ENCODE measurements around the gene FAM227B. TPM values are rescaled to one million over a fixed set of nuclear protein-coding genes. Genes with fewer than 3 reads are reported as not detected.

The FAM227B gene
- total RNA-seq, 4 donors from 2014 or later, result 3.3 to 9.2 (median 6.6) TPM

DNA sequence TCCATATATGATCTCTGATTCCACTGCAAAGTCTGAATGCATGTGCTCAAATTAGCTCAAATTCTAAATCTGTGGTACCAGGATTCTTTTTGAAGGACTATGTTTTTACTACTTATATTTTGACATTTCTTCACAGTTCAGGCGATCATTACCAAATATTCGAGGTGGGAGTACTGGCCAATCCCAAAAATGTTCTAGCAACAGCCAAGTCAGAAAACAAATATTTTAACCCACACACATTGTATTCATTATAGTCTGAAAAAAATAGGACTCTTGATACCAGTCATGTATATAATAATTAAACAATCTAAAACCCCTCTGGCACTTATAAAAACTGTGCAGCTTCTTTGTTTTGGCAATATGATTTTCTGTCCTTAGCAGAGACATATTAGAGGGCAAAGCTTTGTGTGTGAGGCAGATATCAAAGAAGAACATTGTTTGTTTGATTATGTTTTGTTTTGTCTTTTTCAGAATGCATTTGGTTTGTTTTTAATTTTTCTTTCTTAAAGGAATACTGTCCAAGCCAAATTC lies 160.1 kb downstream of the FAM227B start:
- peak overlapping the region in 2 of 4 donors; percentile 41 to 46 for H3K27ac ChIP-seq
- TF ChIP-seq POLR2AphosphoS5 (IDR thresholded peaks at IDR 0.05), result no peak
- TF ChIP-seq, protein P1, sequence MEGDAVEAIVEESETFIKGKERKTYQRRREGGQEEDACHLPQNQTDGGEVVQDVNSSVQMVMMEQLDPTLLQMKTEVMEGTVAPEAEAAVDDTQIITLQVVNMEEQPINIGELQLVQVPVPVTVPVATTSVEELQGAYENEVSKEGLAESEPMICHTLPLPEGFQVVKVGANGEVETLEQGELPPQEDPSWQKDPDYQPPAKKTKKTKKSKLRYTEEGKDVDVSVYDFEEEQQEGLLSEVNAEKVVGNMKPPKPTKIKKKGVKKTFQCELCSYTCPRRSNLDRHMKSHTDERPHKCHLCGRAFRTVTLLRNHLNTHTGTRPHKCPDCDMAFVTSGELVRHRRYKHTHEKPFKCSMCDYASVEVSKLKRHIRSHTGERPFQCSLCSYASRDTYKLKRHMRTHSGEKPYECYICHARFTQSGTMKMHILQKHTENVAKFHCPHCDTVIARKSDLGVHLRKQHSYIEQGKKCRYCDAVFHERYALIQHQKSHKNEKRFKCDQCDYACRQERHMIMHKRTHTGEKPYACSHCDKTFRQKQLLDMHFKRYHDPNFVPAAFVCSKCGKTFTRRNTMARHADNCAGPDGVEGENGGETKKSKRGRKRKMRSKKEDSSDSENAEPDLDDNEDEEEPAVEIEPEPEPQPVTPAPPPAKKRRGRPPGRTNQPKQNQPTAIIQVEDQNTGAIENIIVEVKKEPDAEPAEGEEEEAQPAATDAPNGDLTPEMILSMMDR (IDR thresholded peaks at IDR 0.05), result no peak
- TF ChIP-seq EP300 (IDR thresholded peaks at IDR 0.05; ENCODE audit: low read depth), result no peak
- H3K9me3 ChIP-seq, result no peaks in the 10 kb centered on the region
- in situ Hi-C loops (cut with MboI; ENCODE audit: low pct_ligation_motif_present in 1 of 4, low pct_unique_long_range_greater_than_20kb in 1 of 4, low sequenced_read_pairs in 3 of 4), result no loop called here
- H3K27me3 ChIP-seq, result no peaks in the 10 kb centered on the region
- peaks cover 0 to 29% (median 0%) of the 10 kb centered on the region in 4 donors for H3K4me1 ChIP-seq
- intact Hi-C loops (cut with DNase I; ENCODE audit: low total_unique reads), result no loop called here
- WGBS, 2 donors (ENCODE audit: low coverage in 1 of 2), result 76 to 77% methylated on average over 2 of the region's 2 CpGs
- no peak overlapping the region for H3K4me3 ChIP-seq
- no peak for DNase-seq
- no peaks in the 10 kb centered on the region for H3K36me3 ChIP-seq

DNA sequence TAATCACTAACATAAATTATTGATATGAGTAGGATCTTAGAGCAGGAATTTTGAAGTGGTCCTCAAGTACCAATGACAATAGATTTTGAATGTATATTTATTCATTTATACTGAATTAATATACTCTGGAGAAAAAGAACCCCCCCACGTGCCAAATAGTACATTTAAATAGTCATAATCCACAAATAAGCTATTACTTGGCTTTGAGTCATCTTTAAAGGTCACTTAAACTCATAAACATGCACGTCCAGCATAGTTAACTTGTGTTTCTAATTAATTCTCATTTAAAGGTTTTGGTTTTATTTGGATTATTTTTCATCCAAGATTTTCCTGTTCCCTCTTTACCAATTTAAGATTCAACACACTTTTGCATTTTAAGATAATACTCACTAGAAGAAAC lies 162.5 kb downstream of the FAM227B start:
- H3K4me1 ChIP-seq, result peaks cover 0 to 27% (median 0%) of the 10 kb centered on the region in 4 donors
- TF ChIP-seq POLR2A (IDR thresholded peaks at IDR 0.05) (no peak), EP300 (IDR thresholded peaks at IDR 0.05; ENCODE audit: low read depth) (no peak), POLR2AphosphoS5 (IDR thresholded peaks at IDR 0.05) (no peak)
- TF ChIP-seq, protein P1 (IDR thresholded peaks at IDR 0.05), result no peak
- in situ Hi-C loops (cut with MboI; ENCODE audit: low pct_ligation_motif_present in 1 of 4, low pct_unique_long_range_greater_than_20kb in 1 of 4, low sequenced_read_pairs in 3 of 4), result no loop called here
- intact Hi-C loops (cut with DNase I; ENCODE audit: low total_unique reads), result no loop called here
- DNase-seq, result no peak
- 18% methylated on average over 2 of the region's 2 CpGs for WGBS, 2 donors (ENCODE audit: low coverage in 1 of 2)
- H3K36me3 ChIP-seq, result no peaks in the 10 kb centered on the region
- no peaks in the 10 kb centered on the region for H3K27me3 ChIP-seq
- no peak overlapping the region for H3K4me3 ChIP-seq
- peak overlapping the region in 3 of 4 donors; percentile 24 to 46 (median 36) for H3K27ac ChIP-seq
- no peaks in the 10 kb centered on the region for H3K9me3 ChIP-seq

GRCh38 chr15:49456166-49456565 lies 164.5 kb downstream of the FAM227B start:
- intact Hi-C loops (cut with DNase I; ENCODE audit: low total_unique reads) (no loop called here), in situ Hi-C loops (cut with MboI; ENCODE audit: low pct_ligation_motif_present in 1 of 4, low pct_unique_long_range_greater_than_20kb in 1 of 4, low sequenced_read_pairs in 3 of 4) (no loop called here)
- Histone ChIP-seq H3K36me3 (no peaks in the 10 kb centered on the region), H3K4me1 (peaks cover 0 to 19% (median 0%) of the 10 kb centered on the region in 4 donors), H3K27me3 (no peaks in the 10 kb centered on the region), H3K27ac (peak overlapping the region in 2 of 4 donors; percentile 46), H3K4me3 (no peak overlapping the region), H3K9me3 (no peaks in the 10 kb centered on the region)
- TF ChIP-seq POLR2A (IDR thresholded peaks at IDR 0.05) (no peak), POLR2AphosphoS5 (IDR thresholded peaks at IDR 0.05) (peak in 1 of 3 donors; percentile 33)
- TF ChIP-seq, protein P1 (IDR thresholded peaks at IDR 0.05), result no peak
- no peak for DNase-seq

DNA sequence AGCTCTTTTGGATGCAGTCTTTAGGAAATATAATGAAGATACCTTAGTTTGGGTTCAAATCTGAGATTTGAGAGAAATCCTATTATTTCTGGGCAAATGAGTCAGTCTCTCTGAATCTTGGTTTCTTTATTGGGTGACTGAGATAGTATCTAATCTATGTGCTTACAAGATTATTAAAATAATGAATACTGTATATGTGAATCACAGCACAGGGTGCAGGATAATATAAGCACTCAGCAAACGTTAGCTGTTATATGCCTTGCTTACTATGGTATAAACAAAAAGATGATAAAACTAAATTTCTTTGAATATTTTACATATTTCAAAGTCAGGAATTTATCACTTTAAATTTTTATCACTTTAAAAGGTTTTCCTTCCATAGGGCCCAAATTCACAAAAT lies 168.0 kb downstream of the FAM227B start:
- H3K9me3 ChIP-seq, result no peaks in the 10 kb centered on the region
- intact Hi-C loops (cut with DNase I; ENCODE audit: low total_unique reads), result no loop called here
- peaks cover 0 to 10% (median 1%) of the 10 kb centered on the region in 4 donors for H3K4me1 ChIP-seq
- H3K27me3 ChIP-seq, result no peaks in the 10 kb centered on the region
- in situ Hi-C loops (cut with MboI; ENCODE audit: low pct_ligation_motif_present in 1 of 4, low pct_unique_long_range_greater_than_20kb in 1 of 4, low sequenced_read_pairs in 3 of 4), result no loop called here
- no peak for DNase-seq
- no peaks in the 10 kb centered on the region for H3K36me3 ChIP-seq
- 50 to 64% methylated on average over 1 of the region's 1 CpG for WGBS, 2 donors (ENCODE audit: low coverage in 1 of 2)
- no peak overlapping the region for H3K27ac ChIP-seq
- TF ChIP-seq POLR2A (IDR thresholded peaks at IDR 0.05), result no peak
- TF ChIP-seq, protein P1 (IDR thresholded peaks at IDR 0.05), result no peak
- TF ChIP-seq POLR2AphosphoS5 (IDR thresholded peaks at IDR 0.05), result no peak
- TF ChIP-seq EP300 (IDR thresholded peaks at IDR 0.05; ENCODE audit: low read depth), result no peak
- no peak overlapping the region for H3K4me3 ChIP-seq
